GM18498 (cell line): ENCODE measurements around the gene DPM3.
"Not testable (repeated sequence)": the region's sequence is repeated elsewhere in the genome, so short reads cannot be mapped to it uniquely, and the experiment has no call there.

ENCODE experiments used
- ATAC-seq: cut with Tn5 transposase; IDR thresholded peaks from one replicate; pipeline ENCODE4 v1.9.1; 2021; ENCODE audit warnings: mild to moderate bottlenecking, moderate library complexity; ENCODE audit not compliant: unreplicated experiment

DPM3 gene

DNA sequence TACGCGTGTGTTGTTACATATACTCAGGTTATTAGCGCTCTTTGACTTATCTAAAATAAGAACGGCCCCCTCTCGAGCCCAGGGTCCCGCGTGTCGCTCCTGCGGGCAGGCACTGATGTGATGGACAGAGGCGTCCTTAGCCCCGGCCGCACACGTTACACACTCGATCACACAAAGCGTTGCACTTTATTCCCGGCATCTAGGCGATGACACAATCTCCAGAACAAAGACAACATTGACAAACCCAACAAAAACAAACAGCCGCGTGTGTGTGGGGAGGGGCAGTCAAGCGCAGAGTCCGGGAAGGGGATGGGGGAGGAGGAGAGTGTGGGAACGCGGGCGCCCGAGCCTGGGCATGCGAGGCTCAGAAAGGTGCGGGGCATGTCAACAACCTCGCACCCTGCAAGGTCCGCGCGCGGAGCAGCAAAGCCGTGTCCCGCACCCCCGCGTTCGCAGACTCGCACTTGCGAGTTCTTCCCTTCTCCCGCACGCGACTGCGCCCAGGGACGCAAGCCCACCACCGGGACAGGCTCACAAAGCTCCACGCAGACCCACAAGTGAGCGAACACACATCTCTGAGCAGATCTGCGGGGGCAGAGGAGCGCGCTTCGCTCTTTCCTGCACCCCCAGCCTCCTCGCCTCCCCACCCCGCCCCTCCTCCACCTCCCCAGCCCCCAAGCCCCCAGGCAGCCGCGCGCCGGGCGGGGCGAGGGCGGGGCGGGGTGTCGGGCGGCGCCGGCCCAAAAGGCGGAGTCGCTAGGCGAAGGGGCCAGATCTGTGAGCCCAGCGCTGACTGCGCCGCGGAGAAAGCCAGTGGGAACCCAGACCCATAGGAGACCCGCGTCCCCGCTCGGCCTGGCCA is 13.0 kb downstream of the DPM3 start, which contains the start of gene EFNA1:
EFNA1 (plus strand) TSS at position 772 of the 862 bp plus-strand sequence. CDS start 102 bp downstream, outside the sequence.
- no peak for ATAC-seq

DNA sequence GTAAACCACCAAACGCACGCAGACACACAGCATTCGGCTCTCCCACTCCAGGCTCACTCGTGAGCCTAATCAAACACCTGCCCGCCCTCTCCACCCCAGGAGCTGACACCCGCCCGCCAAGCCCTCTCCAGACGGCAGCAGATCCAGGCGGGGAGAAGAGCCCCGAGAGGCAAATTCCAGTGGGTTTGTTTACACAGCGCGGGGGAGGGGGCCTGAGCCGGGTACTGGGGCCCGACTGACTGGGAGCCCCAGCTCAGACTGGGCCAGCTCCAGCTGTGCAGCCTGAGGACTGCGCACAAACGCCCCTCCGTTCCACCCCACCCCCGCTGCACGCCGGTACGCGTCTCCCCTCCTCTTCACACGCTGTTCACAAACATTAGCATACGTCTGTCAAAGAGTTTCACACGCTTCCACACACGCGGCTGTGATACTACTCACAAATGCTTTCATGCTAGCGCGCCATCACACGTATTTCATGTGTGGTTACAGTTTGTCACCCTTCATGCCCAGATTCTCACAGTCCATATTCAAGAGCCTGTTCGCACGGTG is 13.7 kb downstream of the DPM3 start:
- no peak for ATAC-seq

DNA sequence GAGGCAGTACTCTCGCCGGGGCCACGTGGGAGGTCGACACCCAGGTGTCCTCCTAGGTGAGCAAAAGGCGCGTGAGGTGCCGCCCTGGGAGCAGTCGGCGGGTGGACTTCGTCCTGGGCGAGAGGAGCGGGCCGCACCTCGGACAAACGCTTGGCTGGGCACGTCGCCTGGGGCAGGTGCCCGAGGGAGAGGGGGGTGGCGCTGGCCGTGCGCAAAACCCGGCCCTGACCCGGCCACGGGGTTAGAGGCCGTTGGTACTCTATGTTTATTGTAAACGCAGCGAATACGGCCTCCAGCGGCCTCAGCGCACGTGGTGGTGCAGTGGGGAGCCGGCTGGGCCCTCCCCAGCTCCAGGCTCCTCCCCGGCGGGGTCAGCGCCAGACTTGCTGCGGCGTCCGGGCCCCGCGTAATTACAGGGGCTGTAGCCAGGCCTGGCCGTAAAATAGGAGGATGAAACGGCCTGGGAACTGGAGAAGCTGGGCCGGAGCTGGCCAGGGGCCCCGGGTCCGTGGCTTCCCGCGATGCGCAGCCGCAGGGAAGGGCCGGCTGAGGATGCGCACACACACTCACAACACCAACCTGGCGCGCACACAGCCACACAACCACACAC is 14.3 kb downstream of the DPM3 start:
- no peak for ATAC-seq

DNA sequence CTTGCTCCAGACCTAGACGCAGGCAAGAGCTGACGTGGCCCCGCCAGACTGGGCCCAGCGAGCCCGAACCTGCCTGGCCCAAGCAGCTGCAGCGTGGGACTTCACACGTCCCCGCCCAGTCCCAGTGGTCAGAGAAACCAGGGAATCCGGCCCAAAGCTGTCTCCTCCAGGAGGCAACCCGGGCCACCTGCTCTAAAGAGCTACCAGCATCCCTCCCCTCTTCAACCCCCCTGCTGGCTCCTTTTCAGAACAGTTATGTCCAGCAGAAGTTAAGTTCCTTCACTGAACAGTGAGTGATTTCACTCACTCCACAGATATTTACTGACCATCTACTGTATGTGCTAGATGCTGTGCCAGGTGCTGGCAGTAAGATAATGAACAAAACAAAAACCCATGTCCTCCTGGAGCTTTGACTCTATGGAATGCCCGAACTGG is 14.8 kb downstream of the DPM3 start:
- ATAC-seq: no peak

DNA sequence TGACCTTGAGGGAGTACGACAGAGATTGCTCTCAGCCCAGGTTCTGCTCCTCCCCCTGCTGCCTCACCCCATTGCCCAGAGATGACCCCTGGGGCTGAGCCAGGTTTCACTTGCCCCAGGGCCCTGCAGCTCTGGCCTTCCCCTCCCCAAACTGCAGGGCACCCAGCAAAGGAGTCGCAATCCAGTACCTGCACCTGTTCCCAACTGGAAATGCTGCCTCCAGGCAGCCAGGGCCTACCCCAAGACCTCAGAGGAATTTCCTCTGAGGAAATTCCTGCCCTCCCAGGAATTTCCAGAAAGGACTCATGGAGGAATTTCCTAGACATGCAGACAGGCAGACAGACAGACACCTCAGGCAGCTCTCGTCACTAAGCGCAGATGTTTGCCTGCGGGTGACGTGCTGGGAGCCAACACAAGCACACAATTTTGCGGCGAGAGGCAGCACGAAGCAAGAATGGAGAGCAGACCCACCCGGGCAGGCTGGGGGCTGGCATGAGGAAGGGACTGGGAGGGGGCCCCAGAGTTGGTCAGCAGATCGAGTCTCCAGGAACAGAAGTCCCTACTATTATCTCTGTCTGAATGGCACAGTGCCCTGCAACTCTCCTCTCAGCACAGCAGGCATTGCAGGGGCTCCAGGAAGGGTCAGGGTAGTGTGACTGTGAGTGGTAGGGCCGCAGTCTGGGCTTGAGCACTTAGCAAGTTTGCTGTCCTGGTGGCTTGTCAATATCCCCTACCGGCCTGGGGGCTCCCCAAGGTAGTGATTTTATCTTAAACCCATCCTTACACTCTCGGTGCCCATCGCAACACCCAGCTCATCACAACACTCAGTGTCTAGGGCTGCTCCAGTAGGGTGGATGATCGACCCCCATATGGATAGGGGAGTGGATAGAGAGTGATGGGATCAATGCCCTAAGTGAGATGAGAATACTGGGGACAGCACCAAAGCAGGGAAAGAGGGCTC is 15.5 kb downstream of the DPM3 start:
- ATAC-seq: no peak

DNA sequence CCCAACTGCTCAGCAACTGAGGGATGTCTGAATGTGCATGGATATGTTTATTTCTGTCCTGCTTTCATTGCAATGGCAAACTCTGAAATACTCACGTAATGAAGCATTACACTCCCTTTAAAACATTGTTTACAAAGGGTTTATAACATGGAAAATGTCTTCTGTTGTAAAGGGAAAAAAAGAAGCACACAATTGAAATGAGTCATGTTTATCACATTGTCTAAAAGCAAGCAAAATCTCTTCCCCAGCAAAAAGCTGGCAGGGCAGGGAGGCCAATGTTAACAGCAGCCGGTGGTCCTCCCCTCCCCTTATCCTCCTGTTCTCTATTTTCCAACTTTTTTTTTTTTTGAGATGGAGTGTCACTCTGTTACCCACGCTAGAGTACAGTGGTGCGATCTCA is 16.5 kb downstream of the DPM3 start:
- ATAC-seq: no peak

DNA sequence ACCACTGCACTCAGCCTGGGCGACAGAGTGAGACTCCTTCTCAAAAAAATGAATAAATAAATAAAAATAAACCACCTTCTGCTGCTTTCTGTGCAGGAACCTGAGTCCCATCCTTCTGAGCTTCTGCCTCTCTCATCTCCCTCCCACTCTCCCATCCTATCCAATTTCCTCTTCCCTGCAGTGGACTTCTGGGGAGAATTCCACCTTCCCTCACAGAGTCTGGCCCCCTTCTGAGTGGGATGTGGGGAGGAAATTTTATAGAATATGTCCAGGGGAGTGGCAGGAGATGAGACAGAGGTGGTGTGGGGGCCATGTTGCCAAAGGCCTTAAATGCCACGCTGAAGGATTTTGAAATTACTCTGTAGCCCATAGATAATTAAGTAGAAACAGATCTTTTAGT is 18.0 kb downstream of the DPM3 start:
- no peak for ATAC-seq

DNA sequence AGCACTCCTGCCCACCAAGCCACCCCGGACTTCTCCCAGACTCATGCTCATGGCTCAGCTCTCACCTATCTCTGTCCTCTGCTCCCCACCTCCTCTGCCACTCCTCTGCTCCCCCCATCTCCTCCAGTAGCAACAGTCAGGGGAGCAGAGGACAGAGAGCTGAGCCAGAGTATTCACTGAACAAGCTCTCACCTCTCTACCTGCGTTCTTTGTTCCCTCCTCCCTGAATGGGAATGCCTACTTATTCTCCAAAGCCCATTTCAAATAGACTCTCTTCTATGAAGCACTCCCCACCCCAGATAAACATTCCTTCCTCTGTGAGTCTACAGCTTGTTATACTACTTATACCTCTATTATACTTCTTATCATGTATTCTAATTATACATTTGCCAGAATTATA is 19.1 kb downstream of the DPM3 start:
- no peak for ATAC-seq

DNA sequence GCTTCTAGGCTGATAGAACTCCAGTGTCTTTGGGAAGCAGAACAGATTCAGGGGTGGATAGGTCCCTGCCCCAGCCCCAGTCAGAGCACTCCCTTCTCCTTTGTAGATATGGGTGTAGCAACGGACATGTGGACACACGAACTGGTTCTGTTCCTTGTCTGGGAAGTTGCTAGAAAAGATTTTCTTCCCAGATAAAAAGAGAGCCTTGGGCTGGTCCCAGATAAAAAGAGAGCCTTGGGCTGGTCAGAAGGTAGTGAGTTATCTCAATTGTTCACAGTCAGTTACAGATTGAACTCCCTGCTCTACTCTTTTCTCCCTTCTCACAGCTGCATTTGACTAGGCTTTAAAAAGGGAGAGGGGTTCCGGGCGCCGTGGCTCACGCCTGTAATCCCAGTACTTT is 20.1 kb downstream of the DPM3 start:
- no peak for ATAC-seq

DNA sequence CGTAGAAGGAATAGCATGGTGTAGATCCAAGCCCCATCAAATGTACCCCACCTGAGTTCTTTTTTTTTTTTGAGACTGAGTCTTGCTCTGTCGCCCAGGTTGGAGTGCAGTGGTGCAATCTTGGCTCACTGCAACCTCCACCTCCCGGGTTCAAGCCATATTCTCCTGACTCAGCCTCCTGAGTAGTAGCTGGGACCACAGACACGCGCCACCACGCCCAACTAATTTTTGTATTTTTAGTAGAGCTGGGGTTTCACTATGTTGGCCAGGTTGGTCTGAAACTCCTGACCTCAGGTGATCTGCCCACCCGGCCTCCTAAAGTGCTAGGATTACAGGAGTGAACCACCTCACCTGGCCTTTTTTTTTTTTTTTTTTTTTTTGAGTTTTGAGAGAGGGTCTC is 22.2 kb downstream of the DPM3 start:
- ATAC-seq: not testable (repeated sequence)

DNA sequence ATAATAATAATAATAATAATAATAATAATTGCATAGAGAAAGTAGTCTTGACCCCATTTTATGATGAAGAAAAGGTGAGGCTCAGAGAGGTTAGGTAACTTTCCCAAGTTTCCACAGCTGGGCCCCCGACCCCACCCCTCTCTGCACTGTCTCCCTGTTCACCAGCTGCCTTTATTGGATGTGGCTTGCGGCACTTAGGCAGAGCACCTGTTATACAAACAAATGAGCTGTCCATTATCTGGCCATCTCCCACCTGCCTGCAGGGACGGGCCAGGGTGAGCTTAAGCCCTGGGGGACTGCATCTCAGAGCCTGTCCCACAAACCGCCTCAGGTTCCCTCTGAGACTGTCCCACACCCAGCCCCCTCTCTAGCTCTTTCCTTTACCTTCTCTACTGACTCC is 22.7 kb downstream of the DPM3 start:
- no peak for ATAC-seq

DNA sequence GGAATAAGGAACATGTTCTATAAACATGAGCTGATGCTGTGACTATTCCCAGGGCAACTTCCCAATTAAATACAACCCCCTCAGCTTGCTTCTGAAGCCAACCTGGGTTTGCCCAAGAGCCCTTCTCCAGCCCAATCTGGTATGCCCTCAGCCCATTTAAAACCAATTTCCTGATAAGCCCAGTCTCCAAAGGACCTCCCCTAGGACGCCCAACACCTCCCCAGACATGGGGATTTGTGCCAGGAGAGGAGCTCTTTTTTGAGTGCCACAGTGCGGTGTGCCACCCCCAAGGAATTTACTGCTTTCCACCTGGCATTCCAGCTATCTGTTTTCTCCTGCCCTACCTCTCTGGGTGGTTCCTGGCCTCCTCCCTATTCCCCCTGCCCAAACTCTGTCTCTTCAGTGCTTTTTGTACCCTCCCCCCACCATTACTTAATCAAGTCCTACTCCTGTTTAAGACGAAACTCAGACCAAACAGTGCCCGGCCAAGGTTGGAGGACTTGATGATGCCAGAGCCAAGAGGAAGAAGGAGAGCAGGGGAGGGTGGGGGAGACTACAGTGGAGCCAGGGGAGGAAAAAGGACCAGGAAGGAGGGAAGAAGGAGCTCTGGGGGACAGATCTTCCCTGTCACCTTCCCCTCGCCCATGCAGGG is 24.1 kb downstream of the DPM3 start:
- ATAC-seq: no peak

DNA sequence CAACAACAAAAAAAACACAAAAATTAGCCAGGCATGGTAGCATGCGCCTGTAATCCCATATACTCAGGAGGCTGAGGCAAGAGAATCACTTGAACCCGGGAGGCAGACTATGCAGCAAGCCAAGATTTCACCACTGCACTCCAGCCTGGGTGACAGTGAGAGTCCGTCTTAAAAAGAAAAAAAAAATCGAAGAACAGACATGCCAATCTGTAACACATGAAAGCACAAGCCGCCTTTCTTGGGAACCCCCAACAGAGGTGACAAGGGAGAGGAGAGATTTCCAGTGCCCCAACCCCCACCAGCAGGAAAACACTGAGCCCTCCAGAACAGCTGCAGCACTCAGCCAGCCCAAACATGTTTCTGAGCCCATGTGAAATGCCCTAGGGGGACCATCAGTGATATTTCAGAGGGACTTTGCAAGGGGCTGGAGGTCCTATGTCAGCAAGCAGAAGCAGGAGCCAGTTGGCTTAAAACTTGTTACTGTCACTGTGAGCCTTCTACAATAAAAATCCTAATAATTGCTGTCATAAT is 26.8 kb downstream of the DPM3 start:
- no peak for ATAC-seq

DNA sequence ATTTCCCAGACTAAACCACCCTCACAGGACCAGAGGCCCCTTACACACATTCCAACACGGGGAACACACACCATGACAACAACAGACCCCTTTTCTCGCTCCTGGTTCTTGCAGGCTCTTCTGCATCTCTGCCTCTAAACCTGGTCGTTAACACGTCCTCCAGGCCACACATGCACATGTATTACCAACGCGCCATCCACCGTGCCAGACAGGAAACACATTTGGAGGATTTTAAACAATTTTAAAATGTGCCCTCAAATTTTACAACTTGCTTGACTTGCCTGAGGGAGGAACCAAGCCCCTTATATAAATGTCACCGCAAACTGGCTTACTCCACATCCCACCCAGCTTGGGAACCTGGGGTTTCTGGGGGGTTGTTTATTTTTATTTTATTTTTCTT is 29.5 kb downstream of the DPM3 start:
- no peak for ATAC-seq

DNA sequence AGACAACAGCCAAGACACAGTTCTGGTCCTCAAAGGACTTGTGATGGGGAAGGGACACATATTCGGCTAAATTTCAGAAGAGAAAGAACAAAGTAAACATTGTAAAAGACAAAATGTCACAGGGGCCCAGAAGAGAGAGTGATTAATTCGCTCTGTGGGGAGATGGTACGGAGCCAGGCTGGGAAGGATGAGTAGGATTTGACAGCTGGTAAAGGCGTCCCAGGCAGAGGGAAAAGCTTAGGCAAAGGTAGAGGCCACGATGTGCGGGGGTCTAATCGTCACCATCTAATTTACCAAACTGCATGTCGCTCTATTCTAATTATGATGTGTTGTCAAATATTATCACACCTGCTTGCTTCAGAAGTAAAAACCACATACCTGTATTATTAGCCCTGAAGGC is 29.9 kb downstream of the DPM3 start:
- ATAC-seq: no peak

DNA sequence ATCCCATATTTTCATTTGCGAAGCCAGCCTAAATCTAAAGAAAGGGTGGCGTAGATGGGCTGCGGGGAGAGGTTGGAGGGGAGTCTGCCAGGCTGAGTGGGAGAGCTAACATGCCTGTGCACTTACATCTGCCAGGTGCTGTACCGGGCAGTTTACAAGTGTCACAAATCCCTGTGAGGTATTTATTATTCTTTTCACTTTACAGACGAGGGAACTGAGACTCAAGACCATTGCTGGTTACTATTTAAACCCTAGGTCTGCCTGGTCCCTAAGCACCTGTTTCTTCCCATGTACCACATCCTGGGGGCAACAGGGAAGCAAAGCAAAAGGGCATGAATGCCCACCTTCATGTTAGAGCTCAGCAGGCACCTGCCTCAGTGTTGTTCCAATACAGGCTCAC is 32.0 kb downstream of the DPM3 start:
- no peak for ATAC-seq

DNA sequence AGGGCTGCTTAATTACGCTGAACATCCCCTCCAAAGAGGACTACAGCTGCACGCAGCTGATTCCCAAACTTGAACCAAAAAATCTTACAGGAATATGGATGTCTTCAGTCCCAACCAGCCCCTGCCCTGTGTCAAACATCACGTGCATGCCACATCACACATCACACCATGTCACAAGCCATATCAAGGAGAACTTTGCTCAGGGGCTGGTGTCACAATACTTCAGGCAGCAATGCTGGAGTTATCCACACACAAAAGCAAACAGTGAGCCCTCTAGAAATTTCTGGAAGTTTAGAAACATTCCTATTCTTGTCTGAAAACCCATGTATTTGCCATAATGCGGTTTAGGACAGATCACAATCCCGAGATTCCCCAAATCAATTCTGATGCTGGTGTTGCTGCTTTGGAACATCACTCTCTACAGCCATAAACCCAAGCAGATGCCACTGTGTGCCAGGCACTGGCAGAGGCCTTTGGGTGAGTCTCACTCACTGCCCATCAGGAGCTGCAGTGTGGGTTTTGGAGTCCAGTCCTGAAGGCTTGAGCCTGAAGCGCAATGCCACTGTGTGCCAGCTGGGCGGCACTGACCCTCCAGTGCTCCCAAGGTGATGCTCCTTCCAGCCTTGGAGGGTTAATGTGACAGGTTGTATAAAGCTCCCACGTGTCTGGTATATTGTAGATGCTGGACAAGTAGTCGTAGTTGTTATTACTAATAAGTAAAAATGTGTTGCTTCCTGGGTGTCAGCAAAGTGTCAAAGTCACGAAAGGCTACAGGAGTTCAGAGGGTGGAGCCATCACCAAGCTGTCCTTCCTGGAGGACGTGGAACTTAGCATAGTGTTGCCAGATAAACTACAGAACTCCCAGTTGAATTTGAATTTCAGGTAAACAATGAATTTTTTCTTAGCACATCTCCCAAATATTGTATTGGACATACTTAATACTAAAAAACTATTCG is 32.7 kb downstream of the DPM3 start:
- ATAC-seq: no peak

DNA sequence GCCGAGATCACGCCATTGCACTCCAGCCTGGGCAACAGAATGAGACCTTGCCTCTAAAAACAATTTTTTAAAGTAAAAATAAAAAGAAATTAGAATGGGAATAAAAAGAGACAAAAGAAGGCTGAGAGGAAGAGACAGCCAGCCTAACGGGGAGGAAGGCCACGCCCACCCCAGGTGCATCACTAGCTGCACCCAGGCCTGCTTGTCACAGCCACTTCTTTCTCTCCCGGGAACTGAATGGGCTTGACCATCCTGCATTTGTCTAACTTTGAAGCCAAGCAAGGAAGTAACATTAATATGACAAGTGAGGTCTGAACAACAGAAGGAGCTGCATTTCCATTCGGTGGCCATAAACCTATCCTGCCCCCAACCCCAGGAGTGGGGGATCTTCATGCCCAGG is 33.5 kb downstream of the DPM3 start:
- ATAC-seq: no peak

DNA sequence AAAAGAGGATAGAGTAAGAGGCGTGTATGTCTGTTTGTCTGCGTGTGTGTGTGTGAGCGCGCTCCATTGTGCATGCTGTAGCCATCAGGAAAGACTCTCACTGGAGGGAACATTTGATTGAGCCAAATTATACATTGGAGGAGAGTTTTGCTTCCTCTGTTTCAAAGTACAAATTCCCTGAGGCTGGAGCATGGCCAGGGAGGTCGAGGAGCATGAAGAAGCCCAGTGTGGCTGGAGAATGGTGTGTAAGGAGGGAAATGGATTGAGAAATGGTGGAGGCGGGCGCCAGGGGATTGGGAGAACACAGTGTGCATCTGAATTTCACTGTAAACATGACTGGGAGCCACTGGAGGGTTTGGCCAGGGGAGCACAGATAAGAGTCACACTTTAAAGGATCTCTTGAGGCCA is 34.7 kb downstream of the DPM3 start:
- ATAC-seq: no peak
